Stimulated activated CD8-positive, alpha-beta memory T cell treated with anti-CD3 and anti-CD28 coated beads, Interleukin-4, amount 100 ng/mL, for 4 hours (primary cell): ENCODE results near the gene CPAMD8.

Experiments used
- DNase-seq, 2 donors: peaks; one replicate each; pipeline ENCODE4 v3.0.0-alpha.2; 2020; ENCODE audit warnings: low read depth in 2 of 2, low spot score in 1 of 2

Gene CPAMD8

GRCh38 chr19:16921766-16922591 is 104.6 kb downstream of the CPAMD8 start:
- DNase-seq: no peak

DNA sequence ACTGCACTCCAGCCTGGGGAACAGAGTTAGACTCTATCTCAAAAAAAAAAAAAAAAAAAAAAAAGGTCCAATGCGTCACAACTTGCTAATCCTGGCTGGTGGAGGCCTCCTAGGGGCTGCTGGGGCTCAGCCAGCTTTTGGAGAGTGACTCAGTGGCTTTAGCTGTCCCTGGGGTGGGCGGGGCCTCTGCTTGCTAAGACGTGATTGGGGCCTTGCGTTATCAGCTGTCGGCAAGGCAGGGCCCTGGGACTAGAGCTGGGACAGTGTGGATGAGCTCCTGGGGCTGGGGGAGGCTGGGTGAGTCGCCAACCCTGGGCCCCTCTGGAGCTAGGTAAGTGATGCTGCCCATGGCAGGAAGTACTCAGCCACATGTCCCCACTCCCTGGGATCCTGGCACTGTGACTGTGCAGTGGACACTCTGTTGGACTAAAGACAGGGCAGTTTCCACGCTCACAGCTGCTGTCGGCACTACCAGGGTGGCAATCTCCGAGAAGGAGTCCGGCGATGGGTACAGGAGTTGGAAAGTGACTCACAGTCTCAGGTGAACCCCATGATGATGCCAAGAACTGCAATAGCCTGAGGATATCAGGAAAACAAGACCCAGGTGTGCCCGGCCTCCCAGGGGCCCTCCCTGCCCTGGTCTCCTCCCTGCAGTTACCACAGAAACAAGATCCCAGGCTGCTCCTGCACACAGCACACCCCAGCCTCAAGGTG is 105.6 kb downstream of the CPAMD8 start:
- DNase-seq: no peak

- DNase-seq: no peak
Measured at GRCh38 chr19:16919496-16919895, 107.1 kb downstream of the CPAMD8 start.

DNA sequence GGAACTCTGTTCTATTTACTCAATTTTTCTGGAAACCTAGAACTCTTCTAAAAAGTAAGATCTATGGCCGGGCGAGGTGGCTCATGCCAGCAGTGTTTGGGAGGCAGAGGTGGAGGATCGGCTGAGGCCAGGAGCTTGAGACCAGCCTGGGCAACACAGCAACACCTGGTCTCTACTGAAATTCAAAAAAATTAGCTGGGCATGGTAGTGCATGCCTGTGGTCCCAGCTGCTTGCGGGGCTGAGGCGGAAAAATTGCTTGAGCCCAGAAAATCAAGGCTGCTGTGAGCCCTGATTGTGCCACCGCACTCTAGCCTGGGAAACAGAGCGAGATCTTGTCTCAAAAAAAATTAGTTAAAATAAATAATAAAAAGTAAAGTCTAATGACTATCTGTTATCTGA is 109.2 kb downstream of the CPAMD8 start:
- DNase-seq: no peak

DNA sequence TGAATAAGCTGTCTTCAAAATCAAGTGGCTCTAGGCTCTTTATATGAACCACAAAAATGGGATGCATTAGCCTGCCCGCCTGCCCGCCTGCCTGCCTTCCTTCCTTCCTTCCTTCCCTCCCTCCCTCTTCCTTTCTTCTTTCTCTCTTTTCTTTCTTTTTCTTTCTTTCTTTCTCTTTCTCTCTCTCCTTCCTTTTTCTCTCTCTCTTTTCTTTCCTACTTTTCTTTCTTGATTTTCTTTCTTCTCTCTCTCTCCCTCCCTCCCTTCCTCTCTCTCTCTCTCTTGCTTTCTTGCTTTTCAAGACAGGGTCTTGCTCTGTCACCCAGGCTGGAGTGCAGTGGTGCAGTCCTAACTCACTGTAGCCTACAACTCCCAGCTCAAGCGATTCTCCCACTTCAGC is 110.9 kb downstream of the CPAMD8 start:
- no peak for DNase-seq

DNA sequence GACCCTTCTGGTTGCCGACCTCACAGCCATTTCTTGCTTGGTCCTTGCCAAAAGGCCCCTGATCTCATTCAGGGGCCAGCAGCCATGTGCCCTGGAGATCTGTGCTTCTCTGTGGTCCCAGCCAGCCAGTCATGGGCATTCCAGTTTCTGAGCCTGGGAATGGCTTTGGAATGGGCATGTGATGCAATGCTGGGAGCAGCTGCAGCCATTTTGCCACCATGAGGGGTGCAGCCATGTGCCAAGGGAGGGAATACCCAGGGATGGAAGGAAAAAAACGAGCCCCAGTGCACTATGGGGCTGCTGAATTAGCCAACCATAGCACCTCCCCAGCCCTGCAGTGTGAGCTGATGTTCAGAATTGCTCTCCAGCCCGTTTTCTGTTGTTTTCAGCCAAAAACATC is 111.5 kb downstream of the CPAMD8 start:
- no peak for DNase-seq

DNA sequence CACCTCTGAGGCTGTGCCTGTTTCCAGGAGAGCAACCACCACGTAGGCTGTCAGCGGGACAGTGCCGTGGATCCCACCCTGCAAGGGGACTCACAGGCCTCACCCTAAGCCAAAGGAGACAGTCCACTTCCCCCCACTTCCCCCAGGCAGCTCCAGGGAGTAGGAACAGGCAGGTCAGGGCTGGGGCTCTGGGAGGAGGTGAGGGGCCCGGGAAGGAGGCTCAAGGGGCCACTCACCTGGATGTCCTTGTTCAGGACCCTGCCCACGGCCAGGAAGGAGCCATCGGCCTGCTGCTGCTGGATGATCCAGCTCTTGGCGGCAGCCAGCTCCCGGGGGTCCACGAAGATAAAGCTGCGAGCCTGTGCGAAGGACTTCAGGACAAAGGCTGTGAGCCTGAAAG is 112.2 kb downstream of the CPAMD8 start:
- DNase-seq: no peak

DNA sequence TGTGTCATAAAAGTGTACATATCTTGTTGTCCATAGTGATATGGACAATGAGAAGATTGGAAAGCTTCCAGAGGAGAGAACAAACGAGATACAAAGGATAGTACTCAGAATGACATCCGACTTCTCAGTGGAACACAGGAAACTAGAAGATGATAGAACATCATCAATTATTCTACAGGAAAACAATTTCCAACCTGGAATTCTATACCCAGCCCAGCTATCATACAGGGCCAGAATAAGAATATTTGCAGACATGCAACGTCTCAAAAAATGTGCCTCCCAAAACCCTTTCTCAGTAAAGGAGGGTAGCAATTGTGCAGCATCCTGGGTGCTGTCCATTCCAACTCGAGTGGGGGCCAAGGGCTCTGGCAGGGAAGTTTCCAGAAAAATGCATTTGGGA is 113.8 kb downstream of the CPAMD8 start:
- no peak for DNase-seq

DNA sequence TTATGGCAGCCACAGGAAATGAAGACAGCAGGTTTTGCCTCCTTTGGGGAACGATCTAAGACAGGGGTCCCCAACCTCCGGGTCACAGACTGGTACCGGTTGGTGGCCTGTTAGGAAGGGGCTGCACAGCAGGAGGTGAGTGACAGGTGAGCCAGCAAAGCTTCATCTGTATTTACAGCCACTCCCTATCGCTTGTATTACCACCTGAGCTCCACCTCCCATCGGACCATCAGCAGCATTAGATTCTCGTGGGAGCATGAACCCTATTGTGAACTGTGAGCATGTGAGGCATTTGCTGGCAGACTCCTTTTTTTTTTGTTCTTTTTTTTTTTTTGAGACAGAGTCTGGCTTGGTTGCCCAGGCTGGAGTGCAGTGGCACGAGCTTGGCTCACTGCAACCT is 115.6 kb downstream of the CPAMD8 start:
- DNase-seq: no peak

- no peak for DNase-seq
Measured at GRCh38 chr19:16908759-16909158, 117.9 kb downstream of the CPAMD8 start.

DNA sequence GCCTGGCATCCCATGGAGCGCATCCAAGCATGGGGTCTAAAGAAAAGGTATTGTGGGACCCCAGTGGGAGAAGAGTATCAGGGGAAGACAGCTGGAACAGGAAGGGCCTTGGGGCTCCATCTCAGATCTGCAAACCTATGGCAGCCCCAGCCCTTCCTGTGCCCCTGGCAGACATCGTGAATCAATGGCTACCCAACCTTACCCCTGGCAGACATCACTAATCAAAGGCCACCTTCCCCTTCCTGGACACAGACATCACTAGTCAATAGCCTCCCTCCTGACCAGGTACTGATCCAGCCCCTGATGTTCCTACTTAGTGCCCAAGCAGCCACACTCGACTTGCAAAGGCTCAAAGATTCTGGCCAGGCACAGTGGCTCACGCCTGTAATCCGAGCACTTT is 122.0 kb downstream of the CPAMD8 start:
- no peak for DNase-seq

- no peak for DNase-seq
Measured at GRCh38 chr19:16903347-16903746, 123.3 kb downstream of the CPAMD8 start.

- no peak for DNase-seq
Measured at GRCh38 chr19:16902545-16902944, 124.1 kb downstream of the CPAMD8 start.

DNA sequence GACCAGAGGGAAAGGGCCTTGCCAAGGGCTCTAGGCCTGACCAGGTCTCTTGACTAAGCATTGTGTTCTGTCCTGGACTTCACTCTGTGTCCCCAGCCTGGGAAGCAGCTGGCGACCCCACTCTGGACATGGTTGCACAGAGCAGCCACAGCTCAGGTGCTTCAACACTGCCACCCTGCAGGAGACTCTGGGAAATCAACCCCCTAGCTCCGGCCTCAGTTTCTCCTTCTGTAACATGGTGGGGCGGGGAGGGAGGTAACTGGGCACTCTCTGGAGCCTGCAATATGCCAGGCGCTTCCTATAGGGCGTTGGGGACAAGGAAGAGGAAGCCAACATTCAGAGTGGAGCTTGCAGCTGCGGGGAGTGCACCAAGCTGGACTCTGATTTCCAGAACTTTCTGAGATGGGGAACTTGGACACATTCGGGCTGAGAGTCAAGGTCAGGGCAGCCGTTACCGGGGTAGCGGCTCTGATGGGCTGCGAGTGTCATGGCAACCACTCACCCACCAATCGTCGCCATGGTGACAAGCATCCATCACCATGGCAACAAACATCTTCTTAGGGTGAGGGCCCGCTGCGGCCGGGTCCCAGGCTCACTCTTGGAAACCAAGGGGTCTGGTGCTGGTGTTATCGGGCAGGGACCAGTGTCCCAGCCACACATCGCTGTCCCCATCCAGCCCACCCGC is 125.0 kb downstream of the CPAMD8 start:
- DNase-seq: no peak

- no peak for DNase-seq
Measured at GRCh38 chr19:16899566-16900075, 127.0 kb downstream of the CPAMD8 start.

- no peak for DNase-seq
Measured at GRCh38 chr19:16898361-16899015, 128.1 kb downstream of the CPAMD8 start.

- no peak for DNase-seq
Measured at GRCh38 chr19:16897856-16898161, 128.8 kb downstream of the CPAMD8 start.

DNA sequence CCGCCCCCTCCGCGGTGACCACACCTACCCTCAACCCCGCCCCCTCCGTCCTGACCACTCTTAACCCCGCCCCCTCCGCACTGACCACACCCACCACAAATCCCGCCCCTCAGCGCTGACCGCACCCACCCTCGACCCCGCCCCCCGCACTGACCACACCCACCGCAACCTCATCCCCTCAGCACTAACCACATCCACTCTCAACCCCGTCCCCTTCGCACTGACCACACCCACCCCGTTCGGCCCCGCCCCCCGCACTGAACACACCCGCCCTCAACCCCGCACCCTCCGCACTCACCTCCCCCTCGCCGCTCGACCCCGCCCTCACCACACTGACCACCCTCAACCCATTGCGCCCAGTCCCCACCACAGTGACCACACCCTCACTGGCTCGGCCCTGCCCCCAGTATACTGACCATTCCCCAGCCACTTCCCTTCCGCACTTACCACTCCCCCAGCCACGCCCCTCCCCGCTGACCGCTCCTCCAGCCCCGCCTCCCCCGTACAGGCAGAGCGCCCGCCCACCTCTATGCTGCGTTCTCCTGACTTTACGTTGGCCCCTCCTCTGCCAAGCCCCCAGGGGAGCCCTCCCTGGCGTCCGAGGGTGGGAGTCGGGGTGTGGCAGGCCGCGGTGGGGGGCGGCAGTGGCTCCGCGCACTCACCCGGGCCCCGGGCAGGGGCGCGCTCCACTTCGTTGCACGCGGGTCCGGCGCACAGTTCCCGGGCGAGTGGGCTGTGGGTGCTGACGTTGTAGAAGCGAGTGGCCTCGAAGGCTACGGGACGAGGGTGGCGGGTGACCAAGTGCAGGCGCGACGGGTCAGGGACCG is 129.4 kb downstream of the CPAMD8 start:
- peak; percentile 18 to 53 for DNase-seq

GRCh38 chr19:16896146-16897028 is 130.2 kb downstream of the CPAMD8 start:
- no peak for DNase-seq
